Measurements from ENCODE around the gene PSMD1. TPM values are rescaled to one million over a fixed set of nuclear protein-coding genes. Genes with fewer than 3 reads are reported as not detected.

Gene PSMD1
- polyA plus RNA-seq, 1 donor (not counting 4 experiments of a cell fraction or from before 2014, with no cell fraction given): 262 TPM

- FAIRE-seq: no peak
- TF ChIP-seq, protein P1, sequence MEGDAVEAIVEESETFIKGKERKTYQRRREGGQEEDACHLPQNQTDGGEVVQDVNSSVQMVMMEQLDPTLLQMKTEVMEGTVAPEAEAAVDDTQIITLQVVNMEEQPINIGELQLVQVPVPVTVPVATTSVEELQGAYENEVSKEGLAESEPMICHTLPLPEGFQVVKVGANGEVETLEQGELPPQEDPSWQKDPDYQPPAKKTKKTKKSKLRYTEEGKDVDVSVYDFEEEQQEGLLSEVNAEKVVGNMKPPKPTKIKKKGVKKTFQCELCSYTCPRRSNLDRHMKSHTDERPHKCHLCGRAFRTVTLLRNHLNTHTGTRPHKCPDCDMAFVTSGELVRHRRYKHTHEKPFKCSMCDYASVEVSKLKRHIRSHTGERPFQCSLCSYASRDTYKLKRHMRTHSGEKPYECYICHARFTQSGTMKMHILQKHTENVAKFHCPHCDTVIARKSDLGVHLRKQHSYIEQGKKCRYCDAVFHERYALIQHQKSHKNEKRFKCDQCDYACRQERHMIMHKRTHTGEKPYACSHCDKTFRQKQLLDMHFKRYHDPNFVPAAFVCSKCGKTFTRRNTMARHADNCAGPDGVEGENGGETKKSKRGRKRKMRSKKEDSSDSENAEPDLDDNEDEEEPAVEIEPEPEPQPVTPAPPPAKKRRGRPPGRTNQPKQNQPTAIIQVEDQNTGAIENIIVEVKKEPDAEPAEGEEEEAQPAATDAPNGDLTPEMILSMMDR (optimal IDR thresholded peaks at IDR 0.05 in 1 of 3, IDR thresholded peaks at IDR 0.05 in 1 of 3, conservative IDR thresholded peaks at IDR 0.05 in 1 of 3; ENCODE audit: extremely low read depth in 1 of 3, insufficient read depth in 2 of 3, low read length in 3 of 3): no peak
- no peak for TF ChIP-seq EZH2 (IDR thresholded peaks at IDR 0.05; ENCODE audit: low read length)
- H3K27me3 ChIP-seq (ENCODE audit: control insufficient read depth, extremely low read depth, insufficient read depth, low read length): peaks cover 30% of the 10 kb centered on the region
- no peaks in the 10 kb centered on the region for H3K4me1 ChIP-seq (ENCODE audit: control insufficient read depth, extremely low read depth, insufficient read depth, low read length)
- H3K36me3 ChIP-seq (ENCODE audit: control insufficient read depth in 2 of 2, extremely low read depth in 1 of 2, insufficient read depth in 2 of 2, low read length in 2 of 2): no peaks in the 10 kb centered on the region
- no peak overlapping the region for H3K9ac ChIP-seq (ENCODE audit: control insufficient read depth, extremely low read depth, insufficient read depth, low read length)
- no peaks in the 10 kb centered on the region for H3K79me2 ChIP-seq (ENCODE audit: control insufficient read depth, insufficient read depth, low read length)
- H3K4me3 ChIP-seq (ENCODE audit: control insufficient read depth in 2 of 3, extremely low read depth in 1 of 3, insufficient read depth in 2 of 3, low read depth in 1 of 3, low read length in 3 of 3): no peak overlapping the region
- no peak for DNase-seq (ENCODE audit: low read depth, low spot score)
- no peaks in the 10 kb centered on the region for H3K9me3 ChIP-seq (ENCODE audit: control insufficient read depth, low read depth, low read length)
- H4K20me1 ChIP-seq (ENCODE audit: control insufficient read depth, extremely low read depth, insufficient read depth, low read length): no peaks in the 10 kb centered on the region
- H3K27ac ChIP-seq (ENCODE audit: control insufficient read depth, insufficient read depth, low read length): no peak overlapping the region
- dilution Hi-C loops (cut with MboI; ENCODE audit: extremely low pct_ligation_motif_present, low sequenced_read_pairs): no loop called here
- H2AFZ ChIP-seq (ENCODE audit: control insufficient read depth, low read length): no peak overlapping the region
- no peaks in the 10 kb centered on the region for H3K9me1 ChIP-seq (ENCODE audit: control insufficient read depth, extremely low read depth, insufficient read depth, low read length)
- no peak overlapping the region for H3K4me2 ChIP-seq (ENCODE audit: control insufficient read depth, extremely low read depth, insufficient read depth, low read depth, low read length)
Measured at GRCh38 chr2:231189171-231189530, 132.5 kb downstream of the PSMD1 start.

- H3K27ac ChIP-seq (ENCODE audit: control insufficient read depth, insufficient read depth, low read length): no peak overlapping the region
- no peak overlapping the region for H3K9ac ChIP-seq (ENCODE audit: control insufficient read depth, extremely low read depth, insufficient read depth, low read length)
Measured at GRCh38 chr2:231189571-231190495, 133.2 kb downstream of the PSMD1 start.

More at GRCh38 chr2:231189571-231190495, 133.2 kb downstream of the PSMD1 start:
- no peaks in the 10 kb centered on the region for H3K9me1 ChIP-seq (ENCODE audit: control insufficient read depth, extremely low read depth, insufficient read depth, low read length)
- FAIRE-seq (no peak), DNase-seq (ENCODE audit: low read depth, low spot score) (no peak)
- no peaks in the 10 kb centered on the region for H3K9me3 ChIP-seq (ENCODE audit: control insufficient read depth, low read depth, low read length)
- H3K4me2 ChIP-seq (ENCODE audit: control insufficient read depth, extremely low read depth, insufficient read depth, low read depth, low read length): no peak overlapping the region
- dilution Hi-C loops (cut with MboI; ENCODE audit: extremely low pct_ligation_motif_present, low sequenced_read_pairs): no loop called here
- H2AFZ ChIP-seq (ENCODE audit: control insufficient read depth, low read length): no peak overlapping the region
- H3K4me1 ChIP-seq (ENCODE audit: control insufficient read depth, extremely low read depth, insufficient read depth, low read length): no peaks in the 10 kb centered on the region
- no peaks in the 10 kb centered on the region for H4K20me1 ChIP-seq (ENCODE audit: control insufficient read depth, extremely low read depth, insufficient read depth, low read length)
- H3K79me2 ChIP-seq (ENCODE audit: control insufficient read depth, insufficient read depth, low read length): no peaks in the 10 kb centered on the region
- TF ChIP-seq, protein P1 (optimal IDR thresholded peaks at IDR 0.05 in 1 of 3, IDR thresholded peaks at IDR 0.05 in 1 of 3, conservative IDR thresholded peaks at IDR 0.05 in 1 of 3; ENCODE audit: extremely low read depth in 1 of 3, insufficient read depth in 2 of 3, low read length in 3 of 3): no peak
- no peak for TF ChIP-seq EZH2 (IDR thresholded peaks at IDR 0.05; ENCODE audit: low read length)
- peaks cover 30% of the 10 kb centered on the region for H3K27me3 ChIP-seq (ENCODE audit: control insufficient read depth, extremely low read depth, insufficient read depth, low read length)
- H3K36me3 ChIP-seq (ENCODE audit: control insufficient read depth in 2 of 2, extremely low read depth in 1 of 2, insufficient read depth in 2 of 2, low read length in 2 of 2): no peaks in the 10 kb centered on the region
- H3K4me3 ChIP-seq (ENCODE audit: control insufficient read depth in 2 of 3, extremely low read depth in 1 of 3, insufficient read depth in 2 of 3, low read depth in 1 of 3, low read length in 3 of 3): no peak overlapping the region
